Mesothelial cell of epicardium (in vitro differentiated cells): ENCODE measurements around the gene TMEM154. TPM values are rescaled to one million over a fixed set of nuclear protein-coding genes. Genes with fewer than 3 reads are reported as not detected.
A peak's percentile ranks its signal among the peaks of the same experiment; 100 is the strongest.

ENCODE experiments used
- DNase-seq, 2 experiments: peaks; one replicate each; pipeline ENCODE4 v3.0.0; 2021; ENCODE audit warnings: low spot score in 2 of 2; ENCODE audit not compliant: unreplicated experiment in 2 of 2
- H3K27ac Mint-ChIP-seq: 2 replicates; pipeline ENCODE4 v1.8.0; 2021; ENCODE audit warnings: mixed read lengths
- H3K27me3 Mint-ChIP-seq: 2 replicates; pipeline ENCODE4 v1.8.0; 2021; ENCODE audit warnings: low read depth, mixed read lengths
- H3K36me3 Mint-ChIP-seq: 2 replicates; pipeline ENCODE4 v1.8.0; 2021; ENCODE audit warnings: mixed read lengths
- H3K4me1 Mint-ChIP-seq: 2 replicates; pipeline ENCODE4 v1.8.0; 2021; ENCODE audit warnings: mixed read lengths
- H3K4me3 Mint-ChIP-seq: 2 replicates; pipeline ENCODE4 v1.8.0; 2021; ENCODE audit warnings: mild to moderate bottlenecking, moderate library complexity, mixed read lengths
- H3K9me3 Mint-ChIP-seq: 2 replicates; pipeline ENCODE4 v1.8.0; 2021; ENCODE audit warnings: mixed read lengths
- CTCF ChIP-seq: fragments of 200-600 bp; sonication (generic); IDR thresholded peaks from one replicate; pipeline ENCODE4 v1.5.0; 2021; ENCODE audit warnings: antibody characterized with exemption; ENCODE audit not compliant: unreplicated experiment
- total RNA-seq: library from RNA; stranded (reverse); gene quantifications from 3 replicates; pipeline ENCODE4 v1.2.1, GENCODE V29; 2021

The TMEM154 gene
- total RNA-seq, 1 donor from 2014 or later = 0.98 TPM

- peaks cover 5% of the 10 kb centered on the region for H3K9me3 Mint-ChIP-seq
- no peaks in the 10 kb centered on the region for H3K27me3 Mint-ChIP-seq
- H3K27ac Mint-ChIP-seq = no peak overlapping the region
- no peak for TF ChIP-seq CTCF
- no peak for DNase-seq
- H3K4me3 Mint-ChIP-seq = no peak overlapping the region
- peaks cover 2% of the 10 kb centered on the region for H3K4me1 Mint-ChIP-seq
- no peaks in the 10 kb centered on the region for H3K36me3 Mint-ChIP-seq
Observed at GRCh38 chr4:152643153-152644035, 36.4 kb downstream of the TMEM154 start.

- Mint-ChIP-seq H3K36me3 (no peaks in the 10 kb centered on the region), H3K27ac (no peak overlapping the region)
Observed at GRCh38 chr4:152640058-152640921, 39.5 kb downstream of the TMEM154 start.

GRCh38 chr4:152635851-152636250, 43.9 kb downstream of the TMEM154 start:
- Mint-ChIP-seq H3K27ac (no peak overlapping the region), H3K4me3 (no peak overlapping the region), H3K36me3 (no peaks in the 10 kb centered on the region), H3K9me3 (no peaks in the 10 kb centered on the region), H3K27me3 (no peaks in the 10 kb centered on the region), H3K4me1 (peaks cover 11% of the 10 kb centered on the region)
- no peak for TF ChIP-seq CTCF
- DNase-seq = no peak

More at GRCh38 chr4:152640058-152640921, 39.5 kb downstream of the TMEM154 start:
- H3K4me1 Mint-ChIP-seq = no peaks in the 10 kb centered on the region
- no peak overlapping the region for H3K4me3 Mint-ChIP-seq
- H3K9me3 Mint-ChIP-seq = no peaks in the 10 kb centered on the region
- peak; percentile 95 for TF ChIP-seq CTCF
- H3K27me3 Mint-ChIP-seq = no peaks in the 10 kb centered on the region
- DNase-seq = no peak

- no peak for DNase-seq
- H3K36me3 Mint-ChIP-seq = no peaks in the 10 kb centered on the region
- H3K27ac Mint-ChIP-seq = no peak overlapping the region
- H3K4me3 Mint-ChIP-seq = no peak overlapping the region
- no peak for TF ChIP-seq CTCF
- no peaks in the 10 kb centered on the region for H3K27me3 Mint-ChIP-seq
- H3K9me3 Mint-ChIP-seq = peaks cover 4% of the 10 kb centered on the region
- H3K4me1 Mint-ChIP-seq = peaks cover 11% of the 10 kb centered on the region
Observed at GRCh38 chr4:152634110-152634760, 45.6 kb downstream of the TMEM154 start.

GRCh38 chr4:152633118-152633517, 46.7 kb downstream of the TMEM154 start:
- H3K4me1 Mint-ChIP-seq = peaks cover 11% of the 10 kb centered on the region
- H3K27ac Mint-ChIP-seq = peak overlapping the region; percentile 55
- DNase-seq = no peak
- H3K27me3 Mint-ChIP-seq = no peaks in the 10 kb centered on the region
- no peak for TF ChIP-seq CTCF
- H3K4me3 Mint-ChIP-seq = no peak overlapping the region
- H3K9me3 Mint-ChIP-seq = peaks cover 4% of the 10 kb centered on the region
- no peaks in the 10 kb centered on the region for H3K36me3 Mint-ChIP-seq
